Measurements from ENCODE around the gene FOXP1. TPM values are rescaled to one million over a fixed set of nuclear protein-coding genes. Genes with fewer than 3 reads are reported as not detected.

FOXP1 gene
- total RNA-seq, 2 experiments from 2014 or later, result 108 to 153 TPM

DNA sequence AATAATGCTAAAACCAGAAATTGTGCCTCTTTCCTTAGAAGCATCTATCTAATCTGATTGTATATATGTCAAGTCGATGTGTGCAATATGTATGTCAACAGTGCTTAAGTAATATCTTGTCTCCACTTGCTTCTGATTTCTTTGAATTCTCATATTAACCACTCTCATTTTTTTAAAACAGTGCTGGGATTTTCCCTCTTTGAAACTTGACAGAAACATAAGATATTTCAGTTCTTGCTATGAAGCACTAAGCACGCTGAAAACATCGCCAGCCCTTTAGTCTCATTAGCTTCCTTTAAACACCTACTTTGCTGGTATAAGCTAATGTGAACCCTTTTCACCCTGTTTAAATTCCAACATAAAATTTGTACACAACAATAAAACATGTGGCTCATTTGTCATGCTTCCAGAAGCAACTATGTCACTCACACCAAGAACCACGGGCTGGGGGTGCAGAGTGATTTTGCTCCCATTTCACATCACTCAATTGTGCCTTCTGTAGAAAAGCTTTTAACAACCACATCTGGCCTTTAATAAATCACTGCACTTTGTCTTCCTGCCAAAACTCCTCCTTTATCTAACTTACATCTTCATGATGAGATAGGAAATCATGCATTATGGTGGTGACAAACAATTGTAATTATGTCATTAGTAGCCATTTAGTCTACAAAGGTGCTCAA, 185.2 kb downstream of the FOXP1 start:
- POLR2A ChIA-PET, result interaction anchor here (0.6 to 1.2 kb wide), 5 partner anchors 15 to 40 kb away, joined by 3 to 6 read pairs (median 3); no protein-coding TSS in a partner anchor
- Mint-ChIP-seq H3K4me1 (peaks cover 89% of the 10 kb centered on the region), H3K4me3 (peak overlapping the region; percentile 64), H3K27me3 (peaks cover 2% of the 10 kb centered on the region), H3K9me3 (ENCODE audit: low read depth) (no peaks in the 10 kb centered on the region), H3K36me3 (ENCODE audit: low read depth) (peaks cover 10% of the 10 kb centered on the region), H3K27ac (peak overlapping the region; percentile 49)
- intact Hi-C loops (cut with DNase I, micrococcal nuclease), result loop anchor here (1.0 kb wide), 2 partner anchors 23 to 24 kb away; no protein-coding TSS in a partner anchor
- CTCF ChIA-PET, result interaction anchor here (0.7 to 3.0 kb wide), 23 partner anchors 8 to 310 kb away, joined by 3 to 16 read pairs (median 4); no protein-coding TSS in a partner anchor
- DNase-seq, result peak; percentile 63
- ATAC-seq, result peak; percentile 77

DNA sequence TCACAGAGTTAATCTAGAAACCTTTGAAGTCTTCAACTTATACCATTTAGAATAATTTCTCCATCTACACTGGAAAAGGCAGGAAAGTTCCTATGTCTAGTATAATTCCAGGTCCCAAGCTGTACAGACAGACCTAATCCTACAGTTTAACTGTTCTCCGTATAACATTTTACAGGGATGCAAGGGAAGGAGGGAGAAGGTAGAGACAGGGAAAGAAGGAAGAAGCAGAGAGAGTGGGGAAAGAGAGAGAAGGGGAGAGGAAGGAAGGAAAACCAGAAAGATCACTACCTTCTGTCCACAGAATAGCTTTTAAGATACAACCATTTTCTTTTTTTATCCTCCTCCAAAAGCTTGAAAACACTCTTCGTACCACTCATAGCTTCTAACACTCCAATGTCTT, 185.8 kb downstream of the FOXP1 start:
- intact Hi-C loops (cut with DNase I, micrococcal nuclease), result loop anchor here (1.0 kb wide), 2 partner anchors 24 to 25 kb away; no protein-coding TSS in a partner anchor
- no peak for DNase-seq
- Mint-ChIP-seq H3K36me3 (ENCODE audit: low read depth) (peaks cover 7% of the 10 kb centered on the region), H3K9me3 (ENCODE audit: low read depth) (no peaks in the 10 kb centered on the region), H3K4me3 (peak overlapping the region; percentile 64), H3K27me3 (peaks cover 2% of the 10 kb centered on the region), H3K27ac (peak overlapping the region; percentile 78), H3K4me1 (peaks cover 84% of the 10 kb centered on the region)
- ATAC-seq, result peak; percentile 3
- POLR2A ChIA-PET, result interaction anchor here (0.6 to 1.2 kb wide), 5 partner anchors 14 to 40 kb away, joined by 3 to 6 read pairs (median 3); no protein-coding TSS in a partner anchor
- CTCF ChIA-PET, result interaction anchor here (0.6 to 3.0 kb wide), 27 partner anchors 8 to 339 kb away, joined by 3 to 16 read pairs (median 4); no protein-coding TSS in a partner anchor

DNA sequence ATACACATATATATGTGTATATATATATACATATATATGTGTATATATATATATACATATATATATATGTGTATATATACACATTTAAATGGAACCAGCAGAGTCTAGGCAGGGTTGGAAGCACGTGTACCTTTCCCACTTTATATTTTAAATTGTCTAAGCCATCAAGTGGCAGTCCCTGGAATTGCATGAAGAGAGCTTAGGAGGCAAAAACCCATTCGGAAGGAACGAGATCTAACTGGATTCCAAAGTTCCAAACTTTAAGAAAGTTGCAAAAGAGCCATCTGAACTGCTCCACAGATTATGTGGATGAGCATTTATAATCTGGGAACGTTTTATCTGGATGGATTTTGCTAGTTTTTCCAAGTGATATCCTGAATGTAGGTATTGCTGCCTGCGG, 186.5 kb downstream of the FOXP1 start:
- Mint-ChIP-seq H3K4me1 (peaks cover 83% of the 10 kb centered on the region), H3K27ac (no peak overlapping the region), H3K4me3 (no peak overlapping the region), H3K27me3 (peaks cover 2% of the 10 kb centered on the region), H3K9me3 (ENCODE audit: low read depth) (no peaks in the 10 kb centered on the region), H3K36me3 (ENCODE audit: low read depth) (peaks cover 7% of the 10 kb centered on the region)
- ChIA-PET CTCF (interaction anchor here (0.6 to 3.0 kb wide), 21 partner anchors 9 to 338 kb away, joined by 3 to 16 read pairs (median 4); no protein-coding TSS in a partner anchor), POLR2A (interaction anchor here (0.8 to 1.5 kb wide), 3 partner anchors 25 to 1598 kb away, joined by 3 read pairs; no protein-coding TSS in a partner anchor)
- intact Hi-C loops (cut with DNase I, micrococcal nuclease), result no loop called here
- peak; percentile 36 for DNase-seq
- ATAC-seq, result no peak

DNA sequence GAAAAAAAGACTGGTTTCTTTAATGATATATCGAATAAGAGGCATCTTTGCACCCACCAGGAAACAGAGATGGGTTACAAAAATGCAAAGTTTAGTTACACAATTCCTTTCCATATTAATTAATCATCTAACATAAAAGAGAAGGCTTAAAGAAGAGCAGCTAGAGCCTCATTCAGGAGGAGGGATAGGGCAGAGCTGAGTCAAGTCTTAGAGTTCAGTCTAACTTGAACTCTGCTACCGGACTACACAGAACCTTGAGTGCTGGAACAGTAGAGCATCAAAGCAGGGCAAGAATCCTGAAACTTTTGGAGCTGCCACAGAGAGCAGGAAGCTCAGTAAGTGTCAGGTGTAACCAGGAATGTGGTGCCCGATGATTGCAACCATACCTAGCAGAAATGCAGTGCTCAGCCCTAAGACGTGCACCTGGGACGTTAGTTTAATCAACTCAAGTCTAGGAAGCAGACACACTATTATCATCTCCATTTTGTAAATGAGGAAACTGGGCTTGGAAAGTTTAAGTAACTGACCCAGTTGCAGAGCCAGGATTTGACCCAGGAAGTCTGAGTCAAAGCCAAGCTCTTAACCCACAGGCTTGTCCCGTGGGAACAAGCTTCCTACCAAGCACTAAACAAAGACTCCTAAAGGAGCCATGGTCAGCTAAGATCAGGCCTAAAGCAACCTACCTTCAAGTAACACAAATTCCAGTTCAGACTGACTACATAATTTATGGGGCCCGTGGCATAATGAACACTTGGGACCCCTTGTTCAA, 187.4 kb downstream of the FOXP1 start:
- CTCF ChIA-PET, result interaction anchor here (0.9 to 1.9 kb wide), 4 partner anchors 14 to 92 kb away, joined by 3 to 5 read pairs (median 4); no protein-coding TSS in a partner anchor
- Mint-ChIP-seq H3K27ac (no peak overlapping the region), H3K9me3 (ENCODE audit: low read depth) (no peaks in the 10 kb centered on the region)

DNA sequence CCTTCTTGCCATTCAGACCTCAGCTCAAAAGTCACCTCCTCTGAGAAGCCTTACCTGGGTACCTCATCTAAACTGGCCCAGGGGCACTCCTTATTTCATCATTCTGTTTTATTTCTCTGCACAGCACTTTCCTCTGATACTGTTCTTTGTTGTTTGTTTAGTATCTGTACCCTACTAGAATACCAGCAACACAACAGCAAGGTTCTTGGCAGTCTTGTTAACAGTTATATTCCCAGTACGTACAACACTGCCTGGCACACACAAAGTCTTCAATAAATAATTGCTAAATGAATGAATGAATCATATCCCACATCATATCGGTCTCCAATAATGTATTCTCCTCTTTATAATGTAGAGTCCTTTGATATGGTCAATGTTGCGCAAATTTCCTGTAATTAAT, 188.1 kb downstream of the FOXP1 start:
- H3K27me3 Mint-ChIP-seq, result peaks cover 2% of the 10 kb centered on the region
- H3K4me1 Mint-ChIP-seq, result peaks cover 83% of the 10 kb centered on the region
- CTCF ChIA-PET, result interaction anchor here (0.6 to 1.1 kb wide), 3 partner anchors 15 to 402 kb away, joined by 3 to 5 read pairs (median 3); no protein-coding TSS in a partner anchor
- H3K27ac Mint-ChIP-seq, result no peak overlapping the region
- H3K4me3 Mint-ChIP-seq, result no peak overlapping the region
- peaks cover 7% of the 10 kb centered on the region for H3K36me3 Mint-ChIP-seq (ENCODE audit: low read depth)
- H3K9me3 Mint-ChIP-seq (ENCODE audit: low read depth), result no peaks in the 10 kb centered on the region
- ATAC-seq (no peak), DNase-seq (no peak)
- POLR2A ChIA-PET, result no interaction called here
- intact Hi-C loops (cut with DNase I, micrococcal nuclease), result no loop called here

More for the DNA sequence above, 187.4 kb downstream of the FOXP1 start:
- Mint-ChIP-seq H3K27me3 (peaks cover 2% of the 10 kb centered on the region), H3K4me1 (peaks cover 83% of the 10 kb centered on the region), H3K36me3 (ENCODE audit: low read depth) (peaks cover 7% of the 10 kb centered on the region), H3K4me3 (no peak overlapping the region)
- no peak for DNase-seq
- ATAC-seq, result no peak
- intact Hi-C loops (cut with DNase I, micrococcal nuclease), result no loop called here
- POLR2A ChIA-PET, result interaction anchor here (1.2 to 1.5 kb wide), 2 partner anchors 26 to 186 kb away, joined by 3 read pairs; no protein-coding TSS in a partner anchor

DNA sequence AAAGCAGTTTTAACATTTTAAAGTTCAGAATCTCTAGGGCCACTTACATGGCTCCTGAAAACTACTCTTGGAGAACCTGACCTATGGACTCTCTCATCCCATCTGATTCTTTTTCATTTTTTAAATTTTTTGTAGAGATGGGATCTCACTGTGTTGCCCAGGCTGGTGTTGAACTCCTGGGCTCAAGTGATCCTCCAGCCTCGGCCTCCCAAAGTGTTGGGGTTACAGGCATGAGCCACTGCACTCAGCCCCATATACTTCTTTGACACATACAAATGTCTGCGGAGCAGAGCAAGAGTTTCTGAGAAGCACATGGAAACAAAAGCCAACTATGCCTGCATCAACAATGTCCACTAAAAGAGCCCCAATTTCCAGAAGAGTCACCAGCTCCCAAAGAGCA, 189.8 kb downstream of the FOXP1 start:
- intact Hi-C loops (cut with DNase I, micrococcal nuclease), result loop anchor here (1.0 to 5.0 kb wide), 9 partner anchors 28 to 383 kb away; no protein-coding TSS in a partner anchor
- no peak for ATAC-seq
- H3K27ac Mint-ChIP-seq, result peak overlapping the region; percentile 25
- ChIA-PET POLR2A (no interaction called here), CTCF (no interaction called here)
- peaks cover 2% of the 10 kb centered on the region for H3K27me3 Mint-ChIP-seq
- no peak for DNase-seq
- H3K4me3 Mint-ChIP-seq, result no peak overlapping the region
- peaks cover 7% of the 10 kb centered on the region for H3K36me3 Mint-ChIP-seq (ENCODE audit: low read depth)
- H3K4me1 Mint-ChIP-seq, result peaks cover 78% of the 10 kb centered on the region
- H3K9me3 Mint-ChIP-seq (ENCODE audit: low read depth), result no peaks in the 10 kb centered on the region

DNA sequence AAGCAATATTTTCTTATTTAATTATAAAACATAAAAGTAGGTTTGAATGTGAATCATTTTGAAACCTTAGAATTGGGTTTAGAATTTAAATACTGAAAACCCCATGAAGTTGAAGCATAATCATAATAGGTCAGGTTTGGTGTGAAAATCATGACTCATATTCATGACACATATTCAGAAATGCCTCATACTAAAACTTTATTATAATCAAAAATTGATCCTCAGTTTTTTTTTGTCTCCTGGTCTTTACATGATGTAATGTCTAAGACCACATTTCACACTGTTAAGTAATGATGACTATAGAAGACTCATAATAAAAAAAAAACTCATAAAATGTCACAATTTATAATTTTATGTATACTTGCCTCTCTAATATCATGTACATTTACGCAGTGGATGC, 190.4 kb downstream of the FOXP1 start:
- peaks cover 78% of the 10 kb centered on the region for H3K4me1 Mint-ChIP-seq
- peak; percentile 62 for ATAC-seq
- ChIA-PET POLR2A (no interaction called here), CTCF (no interaction called here)
- H3K27me3 Mint-ChIP-seq, result peaks cover 2% of the 10 kb centered on the region
- no peak for DNase-seq
- peaks cover 7% of the 10 kb centered on the region for H3K36me3 Mint-ChIP-seq (ENCODE audit: low read depth)
- intact Hi-C loops (cut with DNase I, micrococcal nuclease), result loop anchor here (1.0 to 5.0 kb wide), 9 partner anchors 28 to 382 kb away; no protein-coding TSS in a partner anchor
- H3K27ac Mint-ChIP-seq, result no peak overlapping the region
- no peak overlapping the region for H3K4me3 Mint-ChIP-seq
- no peaks in the 10 kb centered on the region for H3K9me3 Mint-ChIP-seq (ENCODE audit: low read depth)

DNA sequence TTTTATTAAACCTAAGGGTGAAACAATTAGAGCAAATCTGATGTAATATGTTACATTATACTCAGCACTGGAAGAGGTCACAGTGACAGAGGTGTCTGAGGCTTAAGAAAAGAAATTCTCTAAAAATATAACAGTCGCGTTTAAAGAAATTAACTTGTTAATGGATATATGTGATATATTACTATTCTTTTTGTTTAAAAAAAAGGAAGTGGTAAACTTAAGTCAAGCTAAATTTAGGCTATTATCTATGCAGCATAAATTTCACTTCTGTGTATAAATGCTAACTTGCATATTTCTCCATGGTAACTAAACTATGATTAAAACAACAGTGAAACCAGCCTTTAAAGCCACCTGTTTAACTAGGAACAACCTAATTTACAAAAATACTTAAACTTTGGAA, 191.3 kb downstream of the FOXP1 start:
- ChIA-PET POLR2A (interaction anchor here (0.6 to 0.8 kb wide), 2 partner anchors 33 to 90 kb away, joined by 4 to 5 read pairs; no protein-coding TSS in a partner anchor), CTCF (no interaction called here)
- ATAC-seq, result peak; percentile 22
- Mint-ChIP-seq H3K9me3 (ENCODE audit: low read depth) (no peaks in the 10 kb centered on the region), H3K27me3 (peaks cover 2% of the 10 kb centered on the region), H3K4me1 (peaks cover 78% of the 10 kb centered on the region), H3K36me3 (ENCODE audit: low read depth) (peaks cover 7% of the 10 kb centered on the region), H3K4me3 (no peak overlapping the region), H3K27ac (peak overlapping the region; percentile 60)
- DNase-seq, result no peak
- intact Hi-C loops (cut with DNase I, micrococcal nuclease), result loop anchor here (1.0 to 5.0 kb wide), 9 partner anchors 8 to 381 kb away; no protein-coding TSS in a partner anchor

DNA sequence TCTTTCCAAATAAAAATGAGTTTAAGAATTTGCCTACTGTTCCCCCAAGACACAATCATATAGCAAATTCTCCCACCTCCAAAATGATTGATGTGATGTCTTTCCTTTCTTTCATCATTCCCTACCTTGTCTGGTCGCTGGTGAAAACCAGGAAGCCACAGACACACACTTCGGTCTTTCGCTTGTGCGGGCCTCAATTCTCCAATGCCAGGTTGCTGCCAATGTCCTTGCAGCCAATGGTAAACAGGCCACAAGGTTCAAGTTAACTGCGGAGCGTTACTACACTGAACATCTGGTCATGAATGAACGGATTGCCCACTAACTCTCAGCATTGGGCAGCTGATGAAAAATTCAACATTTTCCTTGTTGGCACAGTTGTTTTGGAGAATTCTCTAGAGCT, 192.2 kb downstream of the FOXP1 start:
- Mint-ChIP-seq H3K4me1 (peaks cover 78% of the 10 kb centered on the region), H3K27me3 (peaks cover 2% of the 10 kb centered on the region), H3K9me3 (ENCODE audit: low read depth) (peaks cover 3% of the 10 kb centered on the region), H3K27ac (peak overlapping the region; percentile 69), H3K4me3 (peak overlapping the region; percentile 52), H3K36me3 (ENCODE audit: low read depth) (peaks cover 10% of the 10 kb centered on the region)
- CTCF ChIA-PET, result interaction anchor here (0.8 to 1.5 kb wide), 2 partner anchors 12 to 296 kb away, joined by 3 to 5 read pairs; no protein-coding TSS in a partner anchor
- POLR2A ChIA-PET, result interaction anchor here (0.9 kb wide), 1 partner anchor 193 kb away, joined by 3 read pairs; no protein-coding TSS in a partner anchor
- ATAC-seq, result no peak
- intact Hi-C loops (cut with DNase I, micrococcal nuclease), result loop anchor here in 1 of 2 experiments (2.0 to 5.0 kb wide), 6 partner anchors 51 to 329 kb away; no protein-coding TSS in a partner anchor
- DNase-seq, result no peak

DNA sequence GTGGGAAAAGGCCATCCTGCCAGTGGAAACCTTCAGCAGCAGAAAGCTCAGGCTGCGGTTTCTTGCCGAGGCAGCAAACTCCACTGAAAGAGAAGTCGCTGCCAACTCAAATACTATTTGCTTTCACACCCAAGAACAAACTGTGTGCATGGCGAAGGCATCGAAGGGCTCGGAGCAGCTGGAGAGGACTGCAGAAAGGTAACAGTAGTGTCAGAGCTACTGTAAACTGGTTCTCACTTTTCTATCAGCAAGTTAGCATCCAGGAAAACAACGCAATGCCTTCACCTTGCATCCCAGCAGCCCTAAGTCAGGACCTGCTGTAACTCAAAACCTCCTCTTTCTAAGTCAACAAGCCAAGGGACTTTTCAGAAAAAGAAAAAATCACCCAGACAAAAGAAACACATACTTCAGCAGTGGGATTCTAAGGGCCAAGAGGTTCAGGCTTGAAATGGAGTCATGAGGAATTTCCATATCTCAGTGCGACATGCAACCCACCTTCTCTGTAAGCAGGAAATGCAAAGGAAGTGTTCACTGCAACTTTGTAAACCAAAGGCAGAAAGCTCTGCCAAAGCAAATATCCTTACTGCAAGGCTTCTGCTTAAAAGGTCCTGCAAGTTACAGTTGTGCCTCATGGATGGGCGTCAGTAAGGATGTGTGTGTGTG, 193.5 kb downstream of the FOXP1 start:
- peaks cover 78% of the 10 kb centered on the region for H3K4me1 Mint-ChIP-seq
- ChIA-PET CTCF (interaction anchor here (0.6 to 1.5 kb wide), 6 partner anchors 11 to 1314 kb away, joined by 3 to 7 read pairs (median 3); no protein-coding TSS in a partner anchor), POLR2A (interaction anchor here (0.6 to 1.1 kb wide), 4 partner anchors 17 to 333 kb away, joined by 3 to 13 read pairs (median 4); no protein-coding TSS in a partner anchor)
- intact Hi-C loops (cut with DNase I, micrococcal nuclease), result loop anchor here in 1 of 2 experiments (2.0 to 5.0 kb wide), 6 partner anchors 52 to 328 kb away; no protein-coding TSS in a partner anchor
- peaks cover 7% of the 10 kb centered on the region for H3K36me3 Mint-ChIP-seq (ENCODE audit: low read depth)
- DNase-seq, result peak; percentile 52
- no peaks in the 10 kb centered on the region for H3K27me3 Mint-ChIP-seq
- peak; percentile 18 for ATAC-seq
- peak overlapping the region; percentile 69 for H3K27ac Mint-ChIP-seq
- H3K9me3 Mint-ChIP-seq (ENCODE audit: low read depth), result peaks cover 3% of the 10 kb centered on the region
- H3K4me3 Mint-ChIP-seq, result peak overlapping the region; percentile 52

All from activated CD4-positive, alpha-beta T cell treated with anti-CD3 and anti-CD28 coated beads for 36 hours (primary cell).